A549 (cell line): ENCODE data around the gene EFS.

ENCODE experiments used
- CHD2 ChIP-seq: fragments of 150-350 bp; IDR thresholded peaks from 2 replicates; pipeline ENCODE4 v1.6.1; 2014; ENCODE audit warnings: low read length; ENCODE audit not compliant: partially characterized antibody
- EP300 ChIP-seq, 2 experiments: fragments of >200 bp; sonication (Bioruptor Twin); formaldehyde crosslinking; IDR thresholded peaks; 2 replicates in 1 of 2; 3 replicates in 1 of 2; pipeline ENCODE4 v1.6.1; 2016 to 2017
- JUN ChIP-seq, 2 experiments: fragments of >200 bp; sonication (Bioruptor Twin); formaldehyde crosslinking; IDR thresholded peaks; 2 replicates in 1 of 2; 3 replicates in 1 of 2; pipeline ENCODE4 v1.6.1; 2016 to 2017
- JUNB ChIP-seq: fragments of >200 bp; sonication (Bioruptor Twin); formaldehyde crosslinking; IDR thresholded peaks from 2 replicates; pipeline ENCODE4 v1.6.1; 2016
- MAFK ChIP-seq: fragments of 450-650 bp; IDR thresholded peaks from 2 replicates; pipeline ENCODE4 v1.6.1; 2014; ENCODE audit not compliant: partially characterized antibody
- POLR2A ChIP-seq: IDR thresholded peaks from 2 replicates; pipeline ENCODE4 v1.6.1; 2012; ENCODE audit warnings: mild to moderate bottlenecking, low read length
- POLR2AphosphoS2 ChIP-seq: conservative IDR thresholded peaks from 2 replicates; pipeline ENCODE4 v1.6.1; 2012; ENCODE audit warnings: low read length, improper control_type of control experiment, inconsistent platforms
- RCOR1 ChIP-seq: fragments of 150-350 bp; IDR thresholded peaks from 2 replicates; pipeline ENCODE4 v1.6.1; 2014; ENCODE audit warnings: antibody characterized with exemption, low read length, low read depth
- TF ChIP-seq, protein P1 (sequence below): fragments of >200 bp; sonication (Bioruptor Twin); formaldehyde crosslinking; IDR thresholded peaks from 3 replicates; pipeline ENCODE4 v1.5.1; 2016
- TF ChIP-seq, protein P2 (sequence below): fragments of 250-450 bp; sonication (Bioruptor Pico); IDR thresholded peaks from 2 replicates; pipeline ENCODE4 v1.5.0; 2021; ENCODE audit warnings: mild to moderate bottlenecking, moderate library complexity, borderline replicate concordance
- TF ChIP-seq, protein P3 (sequence below): fragments of 200-600 bp; sonication (generic); IDR thresholded peaks from 2 replicates; pipeline ENCODE4 v1.6.1; 2016; ENCODE audit warnings: antibody characterized with exemption, mild to moderate bottlenecking, moderate library complexity

DNA sequence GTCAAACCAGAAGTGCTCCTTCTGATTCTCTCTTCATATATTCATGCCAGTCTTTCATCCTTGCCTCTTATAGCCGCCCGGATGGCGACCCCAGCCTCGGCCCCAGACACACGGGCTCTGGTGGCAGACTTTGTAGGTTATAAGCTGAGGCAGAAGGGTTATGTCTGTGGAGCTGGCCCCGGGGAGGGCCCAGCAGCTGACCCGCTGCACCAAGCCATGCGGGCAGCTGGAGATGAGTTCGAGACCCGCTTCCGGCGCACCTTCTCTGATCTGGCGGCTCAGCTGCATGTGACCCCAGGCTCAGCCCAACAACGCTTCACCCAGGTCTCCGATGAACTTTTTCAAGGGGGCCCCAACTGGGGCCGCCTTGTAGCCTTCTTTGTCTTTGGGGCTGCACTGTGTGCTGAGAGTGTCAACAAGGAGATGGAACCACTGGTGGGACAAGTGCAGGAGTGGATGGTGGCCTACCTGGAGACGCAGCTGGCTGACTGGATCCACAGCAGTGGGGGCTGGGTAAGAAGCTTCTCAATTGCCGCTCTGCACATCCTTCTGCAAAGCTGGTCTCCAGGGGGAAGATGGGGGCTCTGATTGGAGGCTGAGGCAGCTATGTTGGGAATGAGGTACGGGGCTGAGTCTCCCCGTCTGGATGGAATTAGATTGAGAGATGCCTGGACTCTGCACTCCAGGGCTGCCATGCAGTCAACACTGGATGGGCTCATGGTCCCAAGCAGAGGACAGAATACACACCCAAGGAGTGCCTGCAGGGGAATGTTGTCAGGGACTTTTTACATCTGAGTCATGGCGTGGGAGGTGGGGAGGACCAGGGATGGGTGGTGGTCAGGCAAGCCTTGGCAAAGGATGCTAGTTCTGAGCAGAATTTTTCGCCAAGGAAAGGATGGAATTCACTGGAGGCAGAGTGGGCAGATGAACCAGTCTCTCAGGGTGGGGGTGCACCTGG lies 57.0 kb downstream of the EFS start:
- TF ChIP-seq RCOR1 (no peak), EP300 (IDR thresholded peaks at IDR 0.05) (no peak), POLR2AphosphoS2 (no peak), JUN (IDR thresholded peaks at IDR 0.05) (no peak), POLR2A (no peak), CHD2 (no peak), JUNB (no peak), MAFK (no peak)
- TF ChIP-seq, protein P1, sequence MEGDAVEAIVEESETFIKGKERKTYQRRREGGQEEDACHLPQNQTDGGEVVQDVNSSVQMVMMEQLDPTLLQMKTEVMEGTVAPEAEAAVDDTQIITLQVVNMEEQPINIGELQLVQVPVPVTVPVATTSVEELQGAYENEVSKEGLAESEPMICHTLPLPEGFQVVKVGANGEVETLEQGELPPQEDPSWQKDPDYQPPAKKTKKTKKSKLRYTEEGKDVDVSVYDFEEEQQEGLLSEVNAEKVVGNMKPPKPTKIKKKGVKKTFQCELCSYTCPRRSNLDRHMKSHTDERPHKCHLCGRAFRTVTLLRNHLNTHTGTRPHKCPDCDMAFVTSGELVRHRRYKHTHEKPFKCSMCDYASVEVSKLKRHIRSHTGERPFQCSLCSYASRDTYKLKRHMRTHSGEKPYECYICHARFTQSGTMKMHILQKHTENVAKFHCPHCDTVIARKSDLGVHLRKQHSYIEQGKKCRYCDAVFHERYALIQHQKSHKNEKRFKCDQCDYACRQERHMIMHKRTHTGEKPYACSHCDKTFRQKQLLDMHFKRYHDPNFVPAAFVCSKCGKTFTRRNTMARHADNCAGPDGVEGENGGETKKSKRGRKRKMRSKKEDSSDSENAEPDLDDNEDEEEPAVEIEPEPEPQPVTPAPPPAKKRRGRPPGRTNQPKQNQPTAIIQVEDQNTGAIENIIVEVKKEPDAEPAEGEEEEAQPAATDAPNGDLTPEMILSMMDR: no peak
- TF ChIP-seq, protein P2, sequence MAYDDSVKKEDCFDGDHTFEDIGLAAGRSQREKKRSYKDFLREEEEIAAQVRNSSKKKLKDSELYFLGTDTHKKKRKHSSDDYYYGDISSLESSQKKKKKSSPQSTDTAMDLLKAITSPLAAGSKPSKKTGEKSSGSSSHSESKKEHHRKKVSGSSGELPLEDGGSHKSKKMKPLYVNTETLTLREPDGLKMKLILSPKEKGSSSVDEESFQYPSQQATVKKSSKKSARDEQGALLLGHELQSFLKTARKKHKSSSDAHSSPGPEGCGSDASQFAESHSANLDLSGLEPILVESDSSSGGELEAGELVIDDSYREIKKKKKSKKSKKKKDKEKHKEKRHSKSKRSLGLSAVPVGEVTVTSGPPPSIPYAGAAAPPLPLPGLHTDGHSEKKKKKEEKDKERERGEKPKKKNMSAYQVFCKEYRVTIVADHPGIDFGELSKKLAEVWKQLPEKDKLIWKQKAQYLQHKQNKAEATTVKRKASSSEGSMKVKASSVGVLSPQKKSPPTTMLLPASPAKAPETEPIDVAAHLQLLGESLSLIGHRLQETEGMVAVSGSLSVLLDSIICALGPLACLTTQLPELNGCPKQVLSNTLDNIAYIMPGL (CRISPR knock-in tag): no peak
- TF ChIP-seq, protein P3, sequence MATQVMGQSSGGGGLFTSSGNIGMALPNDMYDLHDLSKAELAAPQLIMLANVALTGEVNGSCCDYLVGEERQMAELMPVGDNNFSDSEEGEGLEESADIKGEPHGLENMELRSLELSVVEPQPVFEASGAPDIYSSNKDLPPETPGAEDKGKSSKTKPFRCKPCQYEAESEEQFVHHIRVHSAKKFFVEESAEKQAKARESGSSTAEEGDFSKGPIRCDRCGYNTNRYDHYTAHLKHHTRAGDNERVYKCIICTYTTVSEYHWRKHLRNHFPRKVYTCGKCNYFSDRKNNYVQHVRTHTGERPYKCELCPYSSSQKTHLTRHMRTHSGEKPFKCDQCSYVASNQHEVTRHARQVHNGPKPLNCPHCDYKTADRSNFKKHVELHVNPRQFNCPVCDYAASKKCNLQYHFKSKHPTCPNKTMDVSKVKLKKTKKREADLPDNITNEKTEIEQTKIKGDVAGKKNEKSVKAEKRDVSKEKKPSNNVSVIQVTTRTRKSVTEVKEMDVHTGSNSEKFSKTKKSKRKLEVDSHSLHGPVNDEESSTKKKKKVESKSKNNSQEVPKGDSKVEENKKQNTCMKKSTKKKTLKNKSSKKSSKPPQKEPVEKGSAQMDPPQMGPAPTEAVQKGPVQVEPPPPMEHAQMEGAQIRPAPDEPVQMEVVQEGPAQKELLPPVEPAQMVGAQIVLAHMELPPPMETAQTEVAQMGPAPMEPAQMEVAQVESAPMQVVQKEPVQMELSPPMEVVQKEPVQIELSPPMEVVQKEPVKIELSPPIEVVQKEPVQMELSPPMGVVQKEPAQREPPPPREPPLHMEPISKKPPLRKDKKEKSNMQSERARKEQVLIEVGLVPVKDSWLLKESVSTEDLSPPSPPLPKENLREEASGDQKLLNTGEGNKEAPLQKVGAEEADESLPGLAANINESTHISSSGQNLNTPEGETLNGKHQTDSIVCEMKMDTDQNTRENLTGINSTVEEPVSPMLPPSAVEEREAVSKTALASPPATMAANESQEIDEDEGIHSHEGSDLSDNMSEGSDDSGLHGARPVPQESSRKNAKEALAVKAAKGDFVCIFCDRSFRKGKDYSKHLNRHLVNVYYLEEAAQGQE: no peak
